ENCODE measurements around the gene HMGXB3.

DNA sequence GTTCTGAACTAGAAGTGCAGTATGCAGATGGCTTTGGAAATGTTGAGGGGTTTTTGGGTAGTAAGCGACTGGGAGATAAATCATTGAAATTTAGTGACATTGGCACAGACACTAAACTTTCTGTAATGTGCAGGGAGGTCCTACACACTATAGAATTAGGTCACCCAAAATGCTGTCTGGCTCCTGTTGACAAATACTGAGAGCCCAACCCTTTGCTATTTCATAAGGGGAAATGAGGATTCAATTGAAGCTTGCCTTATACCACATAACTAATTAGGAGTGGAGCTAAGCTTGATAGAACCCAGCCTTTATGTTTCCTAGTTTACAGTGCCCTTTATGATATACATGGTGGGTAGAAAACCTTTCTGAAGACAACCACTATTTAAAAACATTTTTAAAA is 22.6 kb downstream of the HMGXB3 start:
- TF ChIP-seq CTCF (IDR thresholded peaks at IDR 0.05) (no peak), EZH2 (IDR thresholded peaks at IDR 0.05) (no peak), EZH2phosphoT487 (IDR thresholded peaks at IDR 0.05) (no peak)

Measured in neural progenitor cell (in vitro differentiated cells).